ENCODE data around the gene SMAD6. TPM values are rescaled to one million over a fixed set of nuclear protein-coding genes. Genes with fewer than 3 reads are reported as not detected.

Gene SMAD6
- total and polyA plus RNA-seq, 2 experiments from 2014 or later, result 1.6 to 15.7 TPM

DNA sequence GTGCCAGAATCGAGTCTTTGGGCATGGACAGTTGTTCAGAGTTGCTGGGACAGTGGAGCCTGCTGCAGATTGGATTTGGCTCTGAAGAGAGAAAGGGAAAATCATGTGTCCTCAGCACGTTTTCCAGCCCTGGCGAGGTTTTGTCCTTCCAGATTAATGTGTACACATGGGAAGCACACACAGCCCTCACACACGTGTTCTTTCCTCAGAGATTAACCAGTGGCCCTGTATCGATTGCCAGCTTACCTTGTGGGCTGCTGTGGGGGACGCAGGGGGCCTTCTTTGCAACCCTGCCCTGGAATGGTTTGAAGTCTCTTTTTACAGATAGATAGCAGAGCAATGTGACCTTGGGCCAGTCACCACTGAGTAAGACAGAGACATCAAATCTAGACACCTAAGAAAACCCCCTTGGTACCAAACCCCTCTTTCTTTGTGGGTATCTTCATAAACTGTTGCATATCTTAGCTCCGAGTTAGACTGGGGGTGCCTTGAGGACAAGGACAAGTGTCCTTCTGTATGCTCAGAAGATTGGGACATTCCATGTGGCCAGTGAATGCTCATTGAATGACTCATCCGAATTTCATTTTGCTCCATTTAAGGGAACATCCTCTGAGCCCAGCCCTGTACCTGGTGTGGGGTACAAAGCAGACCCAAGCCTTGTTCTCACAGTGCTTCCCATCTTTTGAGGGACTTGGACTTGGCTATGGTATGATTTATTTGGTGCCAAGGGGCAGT is 48.0 kb downstream of the SMAD6 start (continued):
- TF ChIP-seq, protein P1, sequence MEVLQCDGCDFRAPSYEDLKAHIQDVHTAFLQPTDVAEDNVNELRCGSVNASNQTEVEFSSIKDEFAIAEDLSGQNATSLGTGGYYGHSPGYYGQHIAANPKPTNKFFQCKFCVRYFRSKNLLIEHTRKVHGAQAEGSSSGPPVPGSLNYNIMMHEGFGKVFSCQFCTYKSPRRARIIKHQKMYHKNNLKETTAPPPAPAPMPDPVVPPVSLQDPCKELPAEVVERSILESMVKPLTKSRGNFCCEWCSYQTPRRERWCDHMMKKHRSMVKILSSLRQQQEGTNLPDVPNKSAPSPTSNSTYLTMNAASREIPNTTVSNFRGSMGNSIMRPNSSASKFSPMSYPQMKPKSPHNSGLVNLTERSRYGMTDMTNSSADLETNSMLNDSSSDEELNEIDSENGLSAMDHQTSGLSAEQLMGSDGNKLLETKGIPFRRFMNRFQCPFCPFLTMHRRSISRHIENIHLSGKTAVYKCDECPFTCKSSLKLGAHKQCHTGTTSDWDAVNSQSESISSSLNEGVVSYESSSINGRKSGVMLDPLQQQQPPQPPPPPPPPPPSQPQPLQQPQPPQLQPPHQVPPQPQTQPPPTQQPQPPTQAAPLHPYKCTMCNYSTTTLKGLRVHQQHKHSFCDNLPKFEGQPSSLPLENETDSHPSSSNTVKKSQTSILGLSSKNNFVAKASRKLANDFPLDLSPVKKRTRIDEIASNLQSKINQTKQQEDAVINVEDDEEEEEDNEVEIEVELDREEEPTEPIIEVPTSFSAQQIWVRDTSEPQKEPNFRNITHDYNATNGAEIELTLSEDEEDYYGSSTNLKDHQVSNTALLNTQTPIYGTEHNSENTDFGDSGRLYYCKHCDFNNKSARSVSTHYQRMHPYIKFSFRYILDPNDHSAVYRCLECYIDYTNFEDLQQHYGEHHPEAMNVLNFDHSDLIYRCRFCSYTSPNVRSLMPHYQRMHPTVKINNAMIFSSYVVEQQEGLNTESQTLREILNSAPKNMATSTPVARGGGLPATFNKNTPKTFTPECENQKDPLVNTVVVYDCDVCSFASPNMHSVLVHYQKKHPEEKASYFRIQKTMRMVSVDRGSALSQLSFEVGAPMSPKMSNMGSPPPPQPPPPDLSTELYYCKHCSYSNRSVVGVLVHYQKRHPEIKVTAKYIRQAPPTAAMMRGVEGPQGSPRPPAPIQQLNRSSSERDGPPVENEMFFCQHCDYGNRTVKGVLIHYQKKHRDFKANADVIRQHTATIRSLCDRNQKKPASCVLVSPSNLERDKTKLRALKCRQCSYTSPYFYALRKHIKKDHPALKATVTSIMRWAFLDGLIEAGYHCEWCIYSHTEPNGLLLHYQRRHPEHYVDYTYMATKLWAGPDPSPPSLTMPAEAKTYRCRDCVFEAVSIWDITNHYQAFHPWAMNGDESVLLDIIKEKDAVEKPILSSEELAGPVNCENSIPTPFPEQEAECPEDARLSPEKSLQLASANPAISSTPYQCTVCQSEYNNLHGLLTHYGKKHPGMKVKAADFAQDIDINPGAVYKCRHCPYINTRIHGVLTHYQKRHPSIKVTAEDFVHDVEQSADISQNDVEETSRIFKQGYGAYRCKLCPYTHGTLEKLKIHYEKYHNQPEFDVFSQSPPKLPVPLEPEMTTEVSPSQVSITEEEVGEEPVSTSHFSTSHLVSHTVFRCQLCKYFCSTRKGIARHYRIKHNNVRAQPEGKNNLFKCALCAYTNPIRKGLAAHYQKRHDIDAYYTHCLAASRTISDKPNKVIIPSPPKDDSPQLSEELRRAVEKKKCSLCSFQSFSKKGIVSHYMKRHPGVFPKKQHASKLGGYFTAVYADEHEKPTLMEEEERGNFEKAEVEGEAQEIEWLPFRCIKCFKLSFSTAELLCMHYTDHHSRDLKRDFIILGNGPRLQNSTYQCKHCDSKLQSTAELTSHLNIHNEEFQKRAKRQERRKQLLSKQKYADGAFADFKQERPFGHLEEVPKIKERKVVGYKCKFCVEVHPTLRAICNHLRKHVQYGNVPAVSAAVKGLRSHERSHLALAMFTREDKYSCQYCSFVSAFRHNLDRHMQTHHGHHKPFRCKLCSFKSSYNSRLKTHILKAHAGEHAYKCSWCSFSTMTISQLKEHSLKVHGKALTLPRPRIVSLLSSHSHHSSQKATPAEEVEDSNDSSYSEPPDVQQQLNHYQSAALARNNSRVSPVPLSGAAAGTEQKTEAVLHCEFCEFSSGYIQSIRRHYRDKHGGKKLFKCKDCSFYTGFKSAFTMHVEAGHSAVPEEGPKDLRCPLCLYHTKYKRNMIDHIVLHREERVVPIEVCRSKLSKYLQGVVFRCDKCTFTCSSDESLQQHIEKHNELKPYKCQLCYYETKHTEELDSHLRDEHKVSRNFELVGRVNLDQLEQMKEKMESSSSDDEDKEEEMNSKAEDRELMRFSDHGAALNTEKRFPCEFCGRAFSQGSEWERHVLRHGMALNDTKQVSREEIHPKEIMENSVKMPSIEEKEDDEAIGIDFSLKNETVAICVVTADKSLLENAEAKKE (CRISPR knock-in tag; IDR thresholded peaks at IDR 0.05), result no peak
- TF ChIP-seq, protein P2, sequence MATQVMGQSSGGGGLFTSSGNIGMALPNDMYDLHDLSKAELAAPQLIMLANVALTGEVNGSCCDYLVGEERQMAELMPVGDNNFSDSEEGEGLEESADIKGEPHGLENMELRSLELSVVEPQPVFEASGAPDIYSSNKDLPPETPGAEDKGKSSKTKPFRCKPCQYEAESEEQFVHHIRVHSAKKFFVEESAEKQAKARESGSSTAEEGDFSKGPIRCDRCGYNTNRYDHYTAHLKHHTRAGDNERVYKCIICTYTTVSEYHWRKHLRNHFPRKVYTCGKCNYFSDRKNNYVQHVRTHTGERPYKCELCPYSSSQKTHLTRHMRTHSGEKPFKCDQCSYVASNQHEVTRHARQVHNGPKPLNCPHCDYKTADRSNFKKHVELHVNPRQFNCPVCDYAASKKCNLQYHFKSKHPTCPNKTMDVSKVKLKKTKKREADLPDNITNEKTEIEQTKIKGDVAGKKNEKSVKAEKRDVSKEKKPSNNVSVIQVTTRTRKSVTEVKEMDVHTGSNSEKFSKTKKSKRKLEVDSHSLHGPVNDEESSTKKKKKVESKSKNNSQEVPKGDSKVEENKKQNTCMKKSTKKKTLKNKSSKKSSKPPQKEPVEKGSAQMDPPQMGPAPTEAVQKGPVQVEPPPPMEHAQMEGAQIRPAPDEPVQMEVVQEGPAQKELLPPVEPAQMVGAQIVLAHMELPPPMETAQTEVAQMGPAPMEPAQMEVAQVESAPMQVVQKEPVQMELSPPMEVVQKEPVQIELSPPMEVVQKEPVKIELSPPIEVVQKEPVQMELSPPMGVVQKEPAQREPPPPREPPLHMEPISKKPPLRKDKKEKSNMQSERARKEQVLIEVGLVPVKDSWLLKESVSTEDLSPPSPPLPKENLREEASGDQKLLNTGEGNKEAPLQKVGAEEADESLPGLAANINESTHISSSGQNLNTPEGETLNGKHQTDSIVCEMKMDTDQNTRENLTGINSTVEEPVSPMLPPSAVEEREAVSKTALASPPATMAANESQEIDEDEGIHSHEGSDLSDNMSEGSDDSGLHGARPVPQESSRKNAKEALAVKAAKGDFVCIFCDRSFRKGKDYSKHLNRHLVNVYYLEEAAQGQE (IDR thresholded peaks at IDR 0.05; ENCODE audit: unreplicated experiment), result no peak
- TF ChIP-seq, protein P3, sequence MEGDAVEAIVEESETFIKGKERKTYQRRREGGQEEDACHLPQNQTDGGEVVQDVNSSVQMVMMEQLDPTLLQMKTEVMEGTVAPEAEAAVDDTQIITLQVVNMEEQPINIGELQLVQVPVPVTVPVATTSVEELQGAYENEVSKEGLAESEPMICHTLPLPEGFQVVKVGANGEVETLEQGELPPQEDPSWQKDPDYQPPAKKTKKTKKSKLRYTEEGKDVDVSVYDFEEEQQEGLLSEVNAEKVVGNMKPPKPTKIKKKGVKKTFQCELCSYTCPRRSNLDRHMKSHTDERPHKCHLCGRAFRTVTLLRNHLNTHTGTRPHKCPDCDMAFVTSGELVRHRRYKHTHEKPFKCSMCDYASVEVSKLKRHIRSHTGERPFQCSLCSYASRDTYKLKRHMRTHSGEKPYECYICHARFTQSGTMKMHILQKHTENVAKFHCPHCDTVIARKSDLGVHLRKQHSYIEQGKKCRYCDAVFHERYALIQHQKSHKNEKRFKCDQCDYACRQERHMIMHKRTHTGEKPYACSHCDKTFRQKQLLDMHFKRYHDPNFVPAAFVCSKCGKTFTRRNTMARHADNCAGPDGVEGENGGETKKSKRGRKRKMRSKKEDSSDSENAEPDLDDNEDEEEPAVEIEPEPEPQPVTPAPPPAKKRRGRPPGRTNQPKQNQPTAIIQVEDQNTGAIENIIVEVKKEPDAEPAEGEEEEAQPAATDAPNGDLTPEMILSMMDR (conservative IDR thresholded peaks at IDR 0.05; ENCODE audit: low read depth in 2 of 2), result no peak
